Activated CD4-positive, CD25-positive, alpha-beta regulatory T cell (primary cell): ENCODE measurements around the gene TCF3.
A peak's percentile ranks its signal among the peaks of the same experiment; 100 is the strongest.
"Not testable (repeated sequence)": the region's sequence is repeated elsewhere in the genome, so short reads cannot be mapped to it uniquely, and the experiment has no call there.

ENCODE experiments used
- DNase-seq, 4 experiments: peaks; one replicate each; lab custom pipeline; 2025; lab: John Stamatoyannopoulos, UW

Gene TCF3

GRCh38 chr19:1672769-1673644 is 20.6 kb upstream of the TCF3 start:
- no peak for DNase-seq

- peak; percentile 32 to 55 (median 48) for DNase-seq
These were observed 19.8 kb upstream of the TCF3 start for GRCh38 chr19:1672038-1672768.

- DNase-seq, result no peak
These were observed 19.3 kb upstream of the TCF3 start for GRCh38 chr19:1671716-1672037.

- DNase-seq, result not testable (repeated sequence)
These were observed 18.3 kb upstream of the TCF3 start for GRCh38 chr19:1670747-1671146.

- DNase-seq, result no peak
These were observed 16.3 kb upstream of the TCF3 start for GRCh38 chr19:1668486-1669270.

- DNase-seq, result no peak
These were observed 15.7 kb upstream of the TCF3 start for GRCh38 chr19:1668048-1668485.

GRCh38 chr19:1665565-1666047 is 13.2 kb upstream of the TCF3 start:
- DNase-seq, result no peak

GRCh38 chr19:1663852-1664251 is 11.4 kb upstream of the TCF3 start:
- DNase-seq, result no peak

- not testable (repeated sequence) for DNase-seq
These were observed 10.8 kb upstream of the TCF3 start for GRCh38 chr19:1663227-1663626.

GRCh38 chr19:1661995-1662394 is 9.6 kb upstream of the TCF3 start:
- DNase-seq, result no peak

- DNase-seq, result no peak
These were observed 6.6 kb upstream of the TCF3 start for GRCh38 chr19:1659084-1659427.

- DNase-seq, result no peak
These were observed 6.0 kb upstream of the TCF3 start for GRCh38 chr19:1658150-1659083.

GRCh38 chr19:1657746-1658145 is 5.3 kb upstream of the TCF3 start:
- DNase-seq, result no peak

GRCh38 chr19:1656988-1657536 is 4.6 kb upstream of the TCF3 start:
- no peak for DNase-seq

GRCh38 chr19:1655987-1656608 is 3.7 kb upstream of the TCF3 start:
- no peak for DNase-seq

GRCh38 chr19:1655131-1655981 is 2.9 kb upstream of the TCF3 start:
- DNase-seq, result no peak

GRCh38 chr19:1654178-1654792 is 1.9 kb upstream of the TCF3 start:
- no peak for DNase-seq

- DNase-seq, result no peak
These were observed 849 bp upstream of the TCF3 start for GRCh38 chr19:1653300-1653628.

GRCh38 chr19:1651568-1652291 is 685 bp downstream of the TCF3 start:
- peak in 2 of 4 experiments; percentile 29 to 43 for DNase-seq
